Non-pigmented ciliary epithelial cell (primary cell): ENCODE data around the gene COMTD1.

Experiments used
- DNase-seq: peaks from one replicate; pipeline ENCODE4 v3.0.0-alpha.2; 2010; ENCODE audit warnings: low read depth

The COMTD1 gene

DNA sequence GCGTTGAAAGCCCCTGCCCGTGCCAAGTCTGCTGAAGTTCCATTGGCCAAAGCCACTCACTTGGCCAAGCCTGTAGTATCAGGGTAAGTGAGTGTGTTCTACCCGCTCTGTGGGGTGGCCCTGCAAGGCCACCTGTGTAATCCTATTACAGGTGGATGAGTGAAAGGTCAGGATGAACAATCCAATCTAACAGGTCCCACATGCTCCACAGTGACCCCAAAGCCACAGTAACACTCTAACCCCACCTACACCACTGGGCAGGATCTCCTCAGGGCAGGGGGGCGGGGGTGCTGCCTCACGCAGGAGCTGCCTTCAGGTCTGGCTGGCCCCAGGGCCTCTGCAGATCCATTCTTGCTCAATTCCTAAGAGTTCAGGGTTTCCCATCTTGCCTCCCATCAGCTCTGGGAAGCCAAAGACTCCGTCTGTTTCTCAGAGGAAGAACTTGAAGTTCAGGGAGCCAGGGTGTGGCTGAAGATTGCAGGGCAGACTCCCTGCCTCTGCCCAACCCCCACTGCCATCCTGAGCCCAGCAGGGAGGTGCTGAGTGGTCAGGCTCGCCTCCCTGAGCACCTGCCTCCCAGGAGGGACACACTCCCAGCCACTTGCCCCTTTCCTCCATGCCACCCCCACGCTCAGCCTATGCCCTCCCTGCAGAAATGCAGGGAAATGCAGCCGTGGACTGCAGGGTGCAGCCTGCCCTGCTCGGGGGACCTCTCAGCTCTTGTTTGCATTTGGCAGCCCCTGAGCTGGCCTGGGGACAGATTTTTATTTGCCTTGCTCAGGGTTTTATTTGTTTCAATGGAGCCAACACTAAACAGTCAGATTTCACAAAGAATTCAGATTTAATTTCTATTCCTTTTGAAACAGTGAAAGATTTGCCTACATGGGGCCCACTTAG, 9.8 kb upstream of the COMTD1 start:
- no peak for DNase-seq

DNA sequence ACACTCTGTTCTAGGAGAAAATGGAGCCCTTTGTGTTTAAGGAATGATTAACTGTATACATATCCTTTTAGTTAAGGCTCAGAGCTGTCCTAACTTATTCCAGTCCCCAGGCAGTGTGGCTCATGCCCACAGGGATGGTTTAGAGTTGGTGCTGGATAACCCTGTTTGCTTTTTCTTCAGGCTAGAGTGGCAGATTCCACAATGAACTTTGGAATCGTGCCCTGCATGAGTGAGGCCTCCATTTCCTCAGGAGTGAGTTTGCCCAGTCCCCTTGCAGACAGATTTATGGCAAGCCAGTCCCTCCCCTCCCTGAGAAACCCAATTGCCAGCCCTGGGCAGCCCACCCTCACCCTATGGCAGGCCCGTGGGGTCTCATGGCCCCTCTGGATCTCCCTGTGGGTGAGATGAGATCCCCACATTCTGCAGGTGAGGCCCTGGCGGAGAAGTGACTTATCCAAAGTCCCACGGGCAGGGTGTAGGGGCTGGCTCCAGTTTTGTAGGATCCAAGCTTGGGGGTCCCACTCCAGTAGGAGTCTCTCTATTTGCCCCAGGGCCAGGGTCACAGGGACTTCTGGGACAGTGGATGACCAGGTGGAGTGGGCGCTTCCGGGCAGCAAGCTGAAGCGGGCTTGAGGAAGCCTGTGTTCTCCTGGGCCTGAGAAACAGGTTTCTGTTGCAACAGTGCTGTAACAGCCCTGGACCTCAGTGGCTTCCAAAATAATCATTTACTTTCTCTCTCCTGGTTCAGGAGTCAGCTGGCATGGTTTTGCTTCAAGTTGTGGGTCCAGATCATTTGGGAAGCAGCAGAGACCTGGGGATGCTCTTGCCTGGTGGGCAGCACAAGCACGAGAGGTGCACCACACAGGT, 9.0 kb upstream of the COMTD1 start:
- DNase-seq = no peak

DNA sequence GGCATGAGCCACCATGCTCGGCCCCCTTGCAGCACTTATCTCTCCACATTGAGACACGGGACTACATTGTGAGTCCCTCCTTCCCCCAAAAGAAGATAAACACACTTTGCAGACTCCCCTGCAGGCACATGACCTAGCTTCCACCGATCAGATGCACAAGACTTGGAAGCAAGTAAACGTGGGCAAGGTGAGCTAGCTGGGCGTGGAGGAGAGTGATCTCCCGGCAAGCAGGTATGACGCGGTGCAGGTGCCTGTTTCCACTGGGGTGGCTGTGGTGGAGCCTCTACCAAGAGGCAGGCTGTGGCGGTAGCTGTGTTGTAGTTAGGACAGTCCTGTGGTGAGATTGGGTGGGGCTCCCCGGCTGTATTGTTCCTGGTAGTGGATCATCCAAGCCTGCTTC, 7.7 kb upstream of the COMTD1 start:
- DNase-seq = no peak

DNA sequence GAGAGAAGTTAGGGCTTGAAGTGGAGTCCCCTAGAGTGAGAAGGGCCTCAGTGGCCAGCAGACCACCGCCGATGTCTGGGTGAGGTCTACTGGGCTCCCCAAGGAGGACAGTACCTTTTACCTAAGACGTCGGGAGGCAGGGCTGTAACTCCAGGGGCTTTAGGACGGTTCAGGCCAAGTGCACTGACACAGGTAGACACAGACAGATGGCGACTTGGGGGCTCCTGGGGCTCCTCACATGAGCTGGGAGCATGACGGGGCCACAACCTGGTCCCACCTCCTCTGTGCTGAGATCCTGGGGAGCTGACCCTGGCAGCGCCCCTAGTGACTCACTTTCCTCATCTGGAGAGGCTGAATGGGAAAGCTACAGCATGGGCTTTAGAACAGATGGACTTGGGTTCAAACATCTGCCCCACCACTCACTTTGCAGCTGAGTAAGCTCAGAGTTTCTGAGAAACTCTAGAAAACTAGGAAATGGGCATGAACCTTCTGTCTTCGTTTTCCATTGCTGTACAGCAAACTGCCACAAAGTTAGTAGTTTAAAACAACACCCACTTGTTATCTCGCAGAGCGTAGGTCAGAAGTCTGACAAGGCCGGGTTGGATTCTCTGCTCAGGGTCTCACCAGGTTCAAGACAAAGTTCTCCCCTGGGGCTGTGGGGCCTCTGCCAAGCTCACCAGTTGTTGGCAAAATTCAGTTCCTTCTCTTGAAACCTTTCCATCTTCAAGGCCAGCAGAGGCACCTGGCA, 4.7 kb upstream of the COMTD1 start:
- DNase-seq = no peak

DNA sequence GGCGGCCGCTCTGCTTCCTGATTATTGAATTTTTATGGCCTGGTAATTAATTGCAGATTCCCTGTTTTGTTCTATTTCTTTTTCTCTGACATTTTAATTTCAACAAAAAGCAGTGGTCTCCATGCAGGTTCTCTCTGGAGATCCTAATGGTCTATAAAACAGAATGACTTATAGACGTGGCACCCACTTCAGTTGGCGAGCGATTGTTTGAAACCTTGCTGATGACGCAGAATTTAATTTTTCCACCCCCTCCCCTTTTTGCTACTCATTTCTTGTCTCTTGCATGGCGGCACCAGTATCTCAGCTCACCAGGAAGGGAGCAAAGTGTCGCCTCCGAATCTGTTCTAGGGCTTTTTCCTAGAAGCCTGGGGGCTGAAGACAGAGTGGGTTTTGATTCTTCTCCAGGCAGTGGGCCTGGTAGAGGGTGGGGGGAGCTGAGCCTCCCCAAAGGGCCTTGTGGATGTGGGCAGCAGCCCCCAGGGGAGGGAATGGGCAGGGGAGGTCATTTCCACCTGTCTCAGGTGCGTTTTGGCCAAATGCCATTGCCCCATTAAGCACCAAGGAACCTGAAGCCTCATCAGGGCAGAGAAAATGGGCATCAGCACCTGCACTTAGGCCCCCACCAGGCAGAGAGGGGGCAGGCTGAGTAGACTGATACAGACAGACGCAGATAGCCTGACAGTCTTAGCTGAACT, 3.5 kb upstream of the COMTD1 start:
- no peak for DNase-seq

DNA sequence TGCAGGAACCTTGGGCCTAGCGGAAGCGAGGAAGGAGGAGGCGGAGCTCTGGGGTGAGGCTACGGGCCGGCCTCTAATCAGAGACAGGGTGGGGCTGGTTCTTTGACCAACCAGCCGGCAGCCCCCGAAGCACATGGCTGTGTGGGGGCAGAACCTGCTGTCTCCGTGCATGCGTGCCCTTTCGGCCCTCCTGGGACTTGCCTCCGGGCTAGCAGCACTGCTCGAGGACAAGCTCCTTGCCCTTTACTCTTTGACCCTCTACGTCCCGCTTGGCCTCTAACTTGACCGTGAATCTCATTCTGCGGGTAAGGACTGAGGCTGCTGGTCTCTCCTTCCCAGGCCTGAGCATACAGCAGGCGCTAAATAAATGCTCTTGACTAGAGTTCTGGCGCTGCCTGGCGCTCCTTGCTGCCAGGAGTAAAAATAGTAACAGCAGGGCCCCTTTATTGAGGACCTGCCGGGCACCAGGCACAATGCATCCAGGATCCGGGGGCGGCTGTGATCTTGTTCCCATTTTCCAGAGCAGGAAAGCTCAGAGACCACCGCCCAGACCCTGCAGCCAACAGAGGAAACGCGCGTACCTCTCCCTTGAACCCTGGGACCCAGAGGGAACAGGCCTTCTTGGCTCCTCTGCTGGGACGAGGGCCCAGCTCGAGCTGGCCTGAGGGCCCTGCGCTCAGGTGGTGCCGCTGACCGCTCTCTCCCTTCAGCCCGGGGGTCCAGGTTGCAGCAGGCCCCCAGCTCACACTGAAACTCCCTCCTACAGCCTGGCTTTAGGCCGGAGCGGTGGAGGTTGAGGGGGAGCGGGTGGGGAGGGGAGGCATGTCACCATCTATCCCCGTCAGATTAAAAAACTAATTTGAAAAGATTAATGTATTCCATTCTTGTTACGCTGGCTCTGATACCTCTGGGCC, 2.7 kb upstream of the COMTD1 start:
- no peak for DNase-seq

DNA sequence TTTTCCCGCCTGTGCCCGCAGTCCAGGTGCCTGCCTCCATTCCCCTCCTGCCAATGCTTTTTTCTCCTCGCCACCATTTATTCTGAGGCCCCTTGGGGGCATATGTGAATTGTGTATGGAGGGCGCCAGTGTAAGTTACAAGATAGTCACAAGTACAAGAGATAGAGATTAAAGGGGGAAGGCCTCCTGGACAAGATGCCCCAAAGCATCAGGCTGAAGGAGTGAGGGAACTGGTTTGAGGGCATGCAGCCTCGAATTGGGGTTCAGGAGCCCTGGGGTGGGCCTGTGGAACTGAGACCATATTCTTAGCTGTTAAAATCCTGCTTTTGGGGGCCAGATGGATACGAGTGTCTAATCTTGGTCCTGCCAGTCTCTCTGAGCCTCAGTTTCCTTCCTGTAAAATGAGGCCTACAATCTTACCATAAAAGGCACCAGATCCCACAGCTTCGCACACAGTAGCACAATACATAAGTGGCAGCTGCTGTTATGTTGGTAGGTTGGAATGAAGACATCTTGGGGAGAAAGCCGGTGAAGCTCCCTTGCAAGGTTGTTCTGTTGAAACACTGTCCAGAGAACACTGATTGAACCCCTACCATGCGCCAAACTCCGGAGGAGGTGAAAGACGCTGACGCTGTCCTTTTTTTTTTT, 545 bp upstream of the COMTD1 start:
- no peak for DNase-seq

DNA sequence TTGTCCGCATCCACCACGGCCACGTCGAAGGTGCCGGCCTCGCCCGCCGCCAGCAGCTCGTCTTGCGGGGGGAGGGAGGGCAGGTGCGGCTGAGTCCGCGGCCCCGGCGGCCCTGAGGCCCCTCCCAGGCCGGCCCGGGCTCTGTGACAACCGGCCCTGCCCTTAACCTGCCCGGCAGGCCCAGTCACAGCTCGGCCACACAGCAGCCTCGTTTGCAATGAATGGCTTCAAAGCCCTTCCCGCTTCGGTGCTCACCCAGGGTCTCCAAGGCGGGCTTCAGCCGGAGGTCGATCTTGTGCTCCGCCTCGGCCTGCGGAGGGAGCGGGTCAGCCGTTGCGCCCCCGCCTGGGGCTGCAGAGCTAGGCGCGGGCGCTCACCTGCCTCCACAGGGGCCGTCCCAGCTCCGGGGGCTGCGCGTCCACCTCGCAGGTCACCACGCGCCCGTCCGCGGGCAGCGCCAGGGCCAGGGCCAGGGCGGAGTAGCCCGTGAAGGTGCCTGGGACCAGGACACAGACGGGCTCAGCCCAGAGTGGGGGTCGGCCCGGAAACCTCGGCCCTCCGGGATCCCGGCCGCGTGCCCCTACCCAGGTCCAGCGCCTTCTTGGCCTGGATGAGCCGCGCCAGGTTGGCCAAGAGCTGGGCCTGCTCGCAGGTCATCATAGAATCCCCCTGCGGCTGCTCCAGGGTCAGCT, 928 bp downstream of the COMTD1 start:
- no peak for DNase-seq

DNA sequence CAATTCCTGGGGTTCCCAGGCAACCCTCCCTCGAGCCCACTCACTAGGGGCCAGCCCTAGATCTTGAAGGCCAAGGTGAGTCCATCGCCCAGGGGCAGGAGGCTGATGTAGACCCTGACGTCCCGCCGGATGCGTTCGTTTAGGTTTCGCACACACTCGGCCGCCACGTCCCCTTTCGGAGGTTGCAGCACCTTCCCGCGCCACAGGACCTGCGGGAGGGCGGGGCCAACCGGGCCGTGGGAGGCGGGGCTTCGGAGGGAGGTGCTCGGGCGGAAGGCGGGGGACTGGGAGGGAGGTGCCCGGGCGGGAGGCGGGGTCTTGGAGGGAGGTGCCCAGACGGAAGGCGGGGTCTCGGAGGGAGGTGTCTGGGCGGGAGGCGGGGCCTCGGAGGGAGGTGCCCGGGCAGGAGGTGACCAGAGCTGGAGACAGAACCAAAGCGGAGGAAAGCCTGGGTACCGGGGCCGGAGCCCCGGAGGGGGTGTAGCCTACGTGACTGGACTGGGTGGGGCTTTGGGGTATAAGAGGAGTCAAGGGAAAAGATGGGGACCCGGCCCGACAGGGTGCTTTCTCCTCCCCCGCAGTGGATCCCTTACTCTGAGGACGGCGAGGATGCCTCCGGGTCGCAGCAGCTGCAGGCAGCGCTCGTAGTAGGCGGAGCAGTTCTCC, 1.6 kb downstream of the COMTD1 start:
- peak; percentile 63 for DNase-seq

DNA sequence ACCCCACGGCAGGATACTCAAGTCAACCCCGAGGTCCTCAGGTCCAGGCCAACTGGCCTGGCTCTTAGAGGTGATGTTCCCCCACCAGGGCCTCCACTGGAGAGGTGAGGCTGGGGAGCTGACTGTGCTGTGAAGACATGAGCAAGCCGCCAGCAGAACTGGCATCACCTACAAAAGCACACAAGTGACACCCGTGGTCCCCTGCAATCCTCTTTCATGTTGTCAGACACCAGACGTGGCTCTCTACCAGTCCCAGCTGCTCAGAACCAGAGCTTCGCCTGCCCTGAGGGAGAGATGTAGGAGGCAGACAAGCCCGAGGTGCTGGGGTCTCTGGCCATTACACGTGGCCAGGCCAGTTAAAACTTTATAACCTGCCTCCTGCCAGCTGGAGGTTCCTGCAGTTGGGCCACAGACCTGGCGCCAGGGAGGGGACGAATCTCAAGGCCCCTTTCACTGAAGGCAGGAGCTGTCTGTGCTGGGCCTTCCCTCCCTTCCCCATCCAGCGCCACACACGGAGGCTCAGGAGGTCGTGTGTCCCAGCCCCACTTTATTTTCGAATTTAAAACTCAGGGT, 2.2 kb downstream of the COMTD1 start:
- no peak for DNase-seq

DNA sequence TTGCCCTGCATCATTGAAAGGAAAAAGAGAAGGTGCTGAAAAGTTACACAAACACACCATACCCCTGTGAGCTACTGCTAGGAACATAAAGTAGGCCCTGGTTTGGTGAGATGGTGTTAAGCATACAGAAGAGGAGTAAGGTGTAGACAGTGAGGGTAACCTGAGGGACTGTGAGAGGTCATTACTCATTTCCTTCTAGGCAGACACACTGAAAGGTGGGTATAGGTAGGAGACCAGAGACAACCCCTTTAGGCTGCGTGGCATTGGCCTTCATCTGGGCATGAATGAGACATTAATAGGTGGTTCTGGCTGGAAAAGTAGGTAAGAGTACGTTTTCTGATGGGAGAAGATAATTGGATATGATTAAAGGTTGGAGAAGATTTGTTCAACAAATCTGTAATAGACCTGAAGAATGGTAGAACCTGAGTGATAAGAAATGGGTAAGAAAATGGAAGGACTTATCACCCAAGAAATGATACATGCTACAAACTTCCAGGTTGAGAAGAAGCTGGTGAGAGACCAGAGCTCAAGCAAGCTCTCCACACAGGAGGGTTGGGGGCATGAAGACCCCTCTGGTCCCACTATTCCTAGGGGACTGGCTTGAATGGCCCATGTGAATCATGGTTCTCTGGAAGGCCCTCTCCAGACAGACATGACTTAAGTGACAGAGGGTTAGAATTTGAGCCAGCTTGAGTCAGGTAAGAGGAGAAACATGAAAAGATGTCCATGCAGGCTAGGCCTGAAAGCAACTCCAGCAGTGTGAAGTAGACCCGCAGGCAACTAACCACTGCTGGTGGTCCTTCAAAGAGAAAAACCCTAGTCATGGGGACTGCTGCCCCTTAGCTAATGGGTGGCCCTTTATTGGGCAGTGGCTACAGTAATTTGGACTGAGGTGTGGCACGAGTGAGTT, 3.8 kb downstream of the COMTD1 start:
- DNase-seq = no peak

DNA sequence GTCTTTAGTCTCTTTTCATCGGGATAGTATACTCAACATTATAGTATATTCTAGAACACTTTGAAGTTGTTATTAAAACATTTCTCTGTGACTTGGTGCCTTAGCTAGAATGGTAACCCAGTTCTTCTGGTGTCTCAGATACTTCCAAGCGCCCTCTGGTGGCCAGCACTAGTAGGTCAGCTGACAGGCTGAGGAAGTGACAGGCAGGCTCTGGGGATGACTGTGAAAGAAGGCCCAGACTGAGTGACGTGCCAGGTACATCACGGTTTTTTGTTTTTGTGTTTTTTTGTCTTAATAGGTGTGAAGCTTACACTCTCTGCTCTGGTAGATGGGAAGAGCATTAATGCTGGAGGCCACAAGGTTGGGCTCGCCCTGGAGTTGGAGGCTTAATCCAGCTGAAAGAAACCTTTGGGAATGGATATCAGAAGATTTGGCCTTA, 5.1 kb downstream of the COMTD1 start:
- no peak for DNase-seq

DNA sequence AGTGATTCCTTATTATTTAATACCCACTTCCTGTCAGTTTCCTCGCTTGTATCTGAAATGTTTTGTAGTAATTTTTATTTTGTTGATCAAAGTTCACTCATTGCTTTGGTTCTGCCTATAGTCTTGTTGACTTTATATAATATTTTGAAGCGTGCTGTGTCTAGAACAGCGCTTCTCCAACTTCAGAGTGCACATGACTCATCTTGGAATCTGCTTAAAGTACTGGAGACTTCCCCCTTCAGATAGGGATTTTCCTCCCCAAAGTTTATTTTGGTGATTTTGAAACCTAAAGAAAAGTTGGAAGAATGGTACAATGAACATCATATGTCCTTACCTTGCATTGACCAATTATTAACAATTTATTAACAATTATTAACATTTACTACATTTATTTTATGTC, 5.8 kb downstream of the COMTD1 start:
- DNase-seq = no peak

DNA sequence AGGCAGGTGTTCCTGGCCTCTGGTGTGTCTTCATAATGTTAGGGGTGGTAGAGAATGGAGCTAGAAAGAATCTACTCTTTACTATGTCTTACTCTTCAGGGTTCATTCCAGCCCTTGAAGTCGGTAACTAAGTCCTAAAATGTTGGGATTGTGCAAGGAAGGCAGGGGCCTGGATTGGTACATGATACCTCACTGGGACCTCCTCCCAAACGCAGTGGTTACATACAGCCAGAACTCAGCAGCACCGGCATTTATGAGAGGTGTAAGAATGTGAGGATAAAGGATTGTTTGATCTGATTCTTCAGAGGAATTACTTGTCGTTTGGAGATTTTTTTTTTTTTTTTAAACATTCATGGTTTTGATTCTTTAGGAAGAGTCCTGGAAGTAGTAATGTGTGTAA, 6.9 kb downstream of the COMTD1 start:
- DNase-seq = no peak

DNA sequence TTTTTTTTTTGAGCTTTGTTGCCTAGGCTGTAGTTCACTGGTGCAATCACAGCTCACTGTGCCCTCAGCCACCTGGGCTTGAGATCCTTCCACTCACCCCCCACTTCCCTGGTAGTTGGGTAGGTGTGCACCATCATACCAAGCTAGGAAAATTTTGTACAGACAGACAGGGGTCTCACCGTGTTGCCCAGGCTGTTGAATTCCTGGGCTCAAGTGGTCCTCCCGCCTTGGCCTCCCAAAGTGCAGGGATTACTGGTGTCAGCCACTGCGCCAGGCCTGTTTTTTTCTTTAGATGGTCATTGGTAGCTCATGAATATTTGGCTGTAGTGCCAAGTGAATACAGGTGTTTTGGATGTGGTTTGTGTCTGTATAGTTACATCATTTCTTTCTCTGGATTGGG, 7.5 kb downstream of the COMTD1 start:
- DNase-seq = no peak

DNA sequence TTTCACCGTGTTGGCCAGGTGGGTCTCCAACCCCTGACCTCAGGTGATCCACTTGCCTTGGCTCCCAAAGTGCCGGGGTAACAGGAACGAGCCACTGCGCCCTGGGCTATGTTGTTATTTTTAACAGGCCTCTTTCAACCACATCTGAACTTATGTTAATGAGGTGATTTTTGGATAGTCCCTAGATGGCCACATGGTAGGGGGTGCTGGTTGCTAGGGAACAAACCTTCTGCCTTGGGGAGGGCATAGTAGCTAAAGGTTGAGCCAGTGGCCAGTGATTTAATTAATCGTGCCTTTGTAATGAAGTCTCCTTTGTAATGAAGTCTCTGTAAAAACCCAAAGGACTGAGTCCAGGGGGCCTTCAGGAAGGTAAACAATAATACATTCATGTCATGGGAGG, 9.1 kb downstream of the COMTD1 start:
- DNase-seq = no peak

DNA sequence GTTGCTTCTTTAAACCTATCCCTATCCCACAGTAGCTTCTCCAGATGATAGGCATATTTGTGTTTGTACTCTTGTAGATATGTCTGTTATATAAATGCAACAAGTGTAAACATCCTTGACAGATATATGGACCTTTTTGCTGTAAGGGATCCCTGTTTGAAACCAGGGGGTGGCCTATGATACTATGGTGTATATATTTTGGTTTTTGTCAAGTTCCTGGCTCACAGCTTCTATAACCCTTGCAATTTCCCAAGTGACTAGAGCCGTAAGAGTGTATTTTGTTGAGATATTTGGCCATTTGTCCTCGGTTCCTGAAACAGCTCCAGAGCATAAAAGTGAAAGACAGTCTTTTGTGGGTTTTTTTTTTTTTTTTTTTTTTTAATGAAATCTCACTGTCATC, 9.7 kb downstream of the COMTD1 start:
- no peak for DNase-seq

DNA sequence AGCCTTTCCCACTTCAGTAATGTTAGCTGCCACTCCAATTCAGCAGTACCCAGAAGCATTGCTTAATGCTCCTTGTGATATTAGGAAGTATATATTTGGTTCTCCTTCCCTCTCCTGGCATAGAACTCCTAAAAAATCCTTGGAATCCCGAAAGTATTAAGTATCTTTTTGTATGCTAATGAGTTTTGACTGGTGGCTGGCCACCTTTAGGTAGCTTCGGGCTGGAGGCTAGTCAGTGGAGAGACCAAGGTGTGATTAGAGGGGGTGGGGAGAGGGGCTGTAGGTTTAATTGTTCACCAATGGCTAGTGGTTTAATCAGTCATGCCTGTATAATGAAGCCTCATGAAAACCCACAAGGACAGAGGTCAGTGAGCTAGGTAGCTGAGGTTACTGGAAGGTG, 12.2 kb downstream of the COMTD1 start:
- DNase-seq = no peak
